PC-9 (cell line): ENCODE data around the gene GFAP. TPM values are rescaled to one million over a fixed set of nuclear protein-coding genes. Genes with fewer than 3 reads are reported as not detected.
A peak's percentile ranks its signal among the peaks of the same experiment; 100 is the strongest.

Experiments
- BruUV-seq: library from RNA; stranded (reverse); fragments of 400-500 nt; replicated peaks from 2 replicates; lab custom pipeline; 2021; lab: Mats Ljungman, UMichigan
- CTCF ChIA-PET: fragments of 300-600 bp; sonication (Branson Sonifier 250); formaldehyde crosslinking; loops from one replicate; lab custom pipeline; 2022; ENCODE audit warnings: antibody characterized with exemption; lab: Charles Lee
- POLR2A ChIA-PET: fragments of 300-600 bp; sonication (Branson Sonifier 250); formaldehyde crosslinking; loops from one replicate; lab custom pipeline; 2022; ENCODE audit warnings: antibody characterized with exemption; ENCODE audit not compliant: unreplicated experiment; lab: Charles Lee
- DNase-seq, 2 experiments: peaks; one replicate each; pipeline versions ENCODE4 v3.0.0 to v3.0.0-alpha.2; 2015 to 2022; ENCODE audit warnings: mixed read lengths in 1 of 2
- H2AFZ ChIP-seq: fragments of 200-600 bp; sonication (generic); 2 replicates; pipeline ENCODE4 v1.8.1; 2017; ENCODE audit warnings: antibody characterized with exemption
- H3F3A ChIP-seq: fragments of 200-600 bp; sonication (generic); 2 replicates; pipeline ENCODE4 v1.8.1; 2017; ENCODE audit warnings: antibody characterized with exemption, mild to moderate bottlenecking, low read depth; ENCODE audit not compliant: insufficient read depth
- H3K27ac ChIP-seq: fragments of 200-600 bp; sonication (generic); 2 replicates; pipeline ENCODE4 v1.6.1; 2016; ENCODE audit warnings: mixed run types
- H3K27me3 ChIP-seq: fragments of 200-600 bp; sonication (generic); 2 replicates; pipeline ENCODE4 v1.6.1; 2016; ENCODE audit warnings: low read depth, mixed run types; ENCODE audit not compliant: insufficient read depth
- H3K36me3 ChIP-seq: fragments of 200-600 bp; sonication (generic); 2 replicates; pipeline ENCODE4 v1.6.1; 2016; ENCODE audit warnings: low read depth, mixed run types
- H3K4me1 ChIP-seq: fragments of 200-600 bp; sonication (generic); replicated peaks from 2 replicates; pipeline ENCODE4 v1.6.1; 2016; ENCODE audit warnings: mixed run types; ENCODE audit not compliant: insufficient read depth
- H3K4me2 ChIP-seq: fragments of 200-600 bp; sonication (generic); 2 replicates; pipeline ENCODE4 v1.6.1; 2017; ENCODE audit warnings: mixed run types
- H3K4me3 ChIP-seq: fragments of 200-600 bp; sonication (generic); 2 replicates; pipeline ENCODE4 v1.6.1; 2016; ENCODE audit warnings: mixed run types
- H3K79me2 ChIP-seq: fragments of 200-600 bp; sonication (generic); 2 replicates; pipeline ENCODE4 v1.6.1; 2017; ENCODE audit warnings: low read depth, mixed run types
- H3K9me2 ChIP-seq: fragments of 200-600 bp; sonication (generic); 2 replicates; pipeline ENCODE4 v1.8.1; 2017; ENCODE audit warnings: mild to moderate bottlenecking; ENCODE audit not compliant: insufficient read depth
- H3K9me3 ChIP-seq: fragments of 200-600 bp; sonication (generic); 2 replicates; pipeline ENCODE4 v1.8.1; 2016; ENCODE audit warnings: low read depth; ENCODE audit not compliant: insufficient read depth
- H4K20me1 ChIP-seq: fragments of 200-600 bp; sonication (generic); 2 replicates; pipeline ENCODE4 v1.8.1; 2017; ENCODE audit not compliant: insufficient read depth
- CTCF ChIP-seq: fragments of 200-600 bp; sonication (generic); conservative IDR thresholded peaks from 2 replicates; pipeline ENCODE4 v1.6.1; 2017; ENCODE audit warnings: mixed run types, antibody characterized with exemption, mild to moderate bottlenecking, moderate library complexity
- EZH2 ChIP-seq: fragments of 200-600 bp; sonication (generic); IDR thresholded peaks from 2 replicates; pipeline ENCODE4 v1.8.0; 2017; ENCODE audit warnings: antibody characterized with exemption, low read depth
- intact Hi-C: fragments of 100-400 bp; cut with micrococcal nuclease; formaldehyde crosslinking; loops from one replicate; pipeline ENCODE4 v1.10.0; 2022; ENCODE audit not compliant: unreplicated experiment
- total RNA-seq: library from RNA; stranded (reverse); gene quantifications from 2 replicates; pipeline ENCODE4 v1.2.3, GENCODE V29; 2021

Gene GFAP
- total RNA-seq, 1 experiment from 2014 or later = not detected

- Histone ChIP-seq H2AFZ (no peak overlapping the region), H3K4me2 (peak overlapping the region; percentile 59), H3K4me1 (peaks cover 38% of the 10 kb centered on the region), H3K4me3 (no peak overlapping the region), H3K27me3 (no peaks in the 10 kb centered on the region), H3K79me2 (peaks cover 85% of the 10 kb centered on the region), H3K36me3 (peaks cover 12% of the 10 kb centered on the region), H3K9me3 (no peaks in the 10 kb centered on the region), H3K27ac (peak overlapping the region; percentile 62), H3F3A (peaks cover 31% of the 10 kb centered on the region), H3K9me2 (no peaks in the 10 kb centered on the region), H4K20me1 (no peaks in the 10 kb centered on the region; the same call in 1 of the 2 replicates)
- BruUV-seq = no TSS peak
- ChIA-PET POLR2A (no interaction called here), CTCF (interaction anchor here (0.5 kb wide), 1 partner anchor 10 kb away, joined by 4 read pairs; no protein-coding TSS in a partner anchor)
- DNase-seq = peak; percentile 48 to 69
- TF ChIP-seq CTCF (no peak), EZH2 (no peak)
- intact Hi-C loops = loop anchor here (5.0 kb wide), 1 partner anchor 77 kb away; no protein-coding TSS in a partner anchor
Observed at GRCh38 chr17:44940317-44940716, 25.0 kb upstream of the GFAP start.

GRCh38 chr17:44935116-44935515 lies 19.8 kb upstream of the GFAP start:
- Histone ChIP-seq H3K27me3 (no peaks in the 10 kb centered on the region), H3K4me2 (no peak overlapping the region), H3F3A (peaks cover 12% of the 10 kb centered on the region; the same call in 1 of the 2 replicates), H3K27ac (no peak overlapping the region), H3K9me2 (no peaks in the 10 kb centered on the region), H4K20me1 (no peaks in the 10 kb centered on the region; the same call in 1 of the 2 replicates), H3K4me1 (peaks cover 6% of the 10 kb centered on the region), H3K4me3 (no peak overlapping the region), H3K36me3 (peaks cover 8% of the 10 kb centered on the region), H3K9me3 (no peaks in the 10 kb centered on the region), H3K79me2 (peaks cover 33% of the 10 kb centered on the region), H2AFZ (no peak overlapping the region)
- ChIA-PET POLR2A (no interaction called here), CTCF (interaction anchor here (0.6 kb wide), 1 partner anchor 84 kb away, joined by 9 read pairs; no protein-coding TSS in a partner anchor)
- BruUV-seq = no TSS peak
- DNase-seq = no peak
- no peak for TF ChIP-seq CTCF
- TF ChIP-seq EZH2 = no peak
- intact Hi-C loops = no loop called here

DNA sequence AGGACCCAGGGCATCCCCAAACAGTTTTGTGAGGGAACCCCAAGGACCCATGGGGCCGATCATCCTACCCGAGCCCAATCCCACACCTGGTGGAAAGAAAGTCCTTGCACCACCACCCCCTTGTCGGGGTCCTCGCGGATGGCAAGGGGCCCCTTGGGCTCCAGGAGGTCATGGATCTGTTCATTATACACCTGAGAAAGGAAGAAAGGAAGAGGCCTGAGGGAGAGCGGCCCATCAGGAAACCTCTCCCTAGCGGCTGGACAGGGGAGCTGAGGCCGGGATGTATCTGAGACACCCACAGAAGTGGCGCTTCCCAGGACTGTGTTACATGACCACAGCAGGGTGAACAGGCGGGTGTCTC lies 19.4 kb upstream of the GFAP start:
- Histone ChIP-seq H3K27me3 (no peaks in the 10 kb centered on the region), H3F3A (peaks cover 8% of the 10 kb centered on the region; the same call in 1 of the 2 replicates), H3K9me2 (no peaks in the 10 kb centered on the region), H3K27ac (no peak overlapping the region), H3K4me1 (peaks cover 2% of the 10 kb centered on the region), H3K4me3 (no peak overlapping the region), H3K36me3 (peaks cover 8% of the 10 kb centered on the region), H3K79me2 (peaks cover 29% of the 10 kb centered on the region), H3K4me2 (no peak overlapping the region), H4K20me1 (no peaks in the 10 kb centered on the region; the same call in 1 of the 2 replicates), H2AFZ (no peak overlapping the region), H3K9me3 (no peaks in the 10 kb centered on the region)
- ChIA-PET POLR2A (no interaction called here), CTCF (no interaction called here)
- intact Hi-C loops = no loop called here
- no TSS peak for BruUV-seq
- DNase-seq = no peak
- TF ChIP-seq EZH2 (no peak), CTCF (no peak)
